Activated CD4-positive, alpha-beta T cell treated with anti-CD3 and anti-CD28 coated beads, Interleukin-2, Interleukin-4, amounts not matched to agents 100 ng/mL and 50 ng/mL, durations not matched to agents 16 hours and 8 hours (primary cell): ENCODE measurements around the gene NAP1L4.

ENCODE experiments used
- DNase-seq: peaks from one replicate; pipeline ENCODE4 v3.0.0-alpha.2; 2020; ENCODE audit warnings: low spot score

The NAP1L4 gene, protein sequence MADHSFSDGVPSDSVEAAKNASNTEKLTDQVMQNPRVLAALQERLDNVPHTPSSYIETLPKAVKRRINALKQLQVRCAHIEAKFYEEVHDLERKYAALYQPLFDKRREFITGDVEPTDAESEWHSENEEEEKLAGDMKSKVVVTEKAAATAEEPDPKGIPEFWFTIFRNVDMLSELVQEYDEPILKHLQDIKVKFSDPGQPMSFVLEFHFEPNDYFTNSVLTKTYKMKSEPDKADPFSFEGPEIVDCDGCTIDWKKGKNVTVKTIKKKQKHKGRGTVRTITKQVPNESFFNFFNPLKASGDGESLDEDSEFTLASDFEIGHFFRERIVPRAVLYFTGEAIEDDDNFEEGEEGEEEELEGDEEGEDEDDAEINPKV

DNA sequence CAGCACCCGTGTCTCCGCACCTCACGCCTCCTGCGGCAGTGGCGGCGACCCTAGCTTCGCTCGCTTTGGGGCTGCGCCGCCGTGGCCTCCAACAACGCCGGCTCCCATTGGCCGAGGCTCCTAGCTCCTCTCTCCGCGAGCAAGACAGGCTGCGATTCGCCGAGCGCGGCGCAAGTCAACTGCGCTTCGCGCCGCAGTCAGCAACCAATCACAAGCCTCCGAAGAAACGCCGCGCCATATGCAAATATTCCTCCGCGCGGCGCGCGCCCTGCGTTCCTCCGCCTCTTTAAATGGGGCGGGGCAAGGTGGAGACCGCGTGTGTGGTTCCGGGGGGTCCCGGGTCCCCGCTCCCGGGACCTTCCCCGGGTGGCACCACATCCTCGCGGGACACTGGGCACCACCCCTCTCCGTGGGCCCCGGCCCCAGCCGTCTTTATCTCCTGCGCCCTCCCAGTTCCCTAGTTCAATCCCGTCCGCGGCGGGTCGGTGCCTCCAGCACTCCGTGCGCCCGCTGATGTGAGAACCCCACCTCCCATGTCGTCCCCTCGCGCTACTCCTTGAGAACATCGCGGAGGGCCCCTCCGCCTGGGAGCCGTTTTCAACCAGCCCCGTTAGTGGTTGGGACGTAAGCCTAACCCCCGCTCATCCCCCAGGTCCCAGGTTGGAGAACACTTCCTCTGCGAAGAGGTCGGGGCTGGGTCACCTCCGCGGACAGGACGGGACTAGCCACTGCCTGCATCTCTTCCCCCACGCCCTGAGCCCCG is at the start of gene NAP1L4:
Gene NAP1L4, minus strand, starts transcription at position 96 of the 763 bp plus-strand sequence. CDS start 13,109 bp downstream, outside the sequence.
- peak; percentile 98 for DNase-seq

- no peak for DNase-seq
Measured at GRCh38 chr11:3040881-3041280, 48.8 kb upstream of the NAP1L4 start.

DNA sequence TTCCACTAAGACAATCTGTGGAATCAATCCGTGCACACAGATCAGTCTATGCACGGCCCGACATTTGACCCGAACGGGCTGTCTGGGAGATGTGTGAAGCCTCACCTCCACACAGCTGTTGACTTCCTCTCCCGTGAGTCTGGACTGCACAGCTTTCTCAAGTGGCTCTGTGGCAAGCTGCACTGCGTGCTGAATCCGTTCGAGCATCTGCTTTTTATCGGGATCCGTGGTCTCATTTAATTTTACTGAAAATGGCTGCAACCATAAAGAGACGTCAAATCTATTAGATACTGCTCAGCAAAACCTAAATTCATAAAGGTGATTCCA is 45.8 kb upstream of the NAP1L4 start:
- no peak for DNase-seq

GRCh38 chr11:3037040-3037944 is 45.2 kb upstream of the NAP1L4 start:
- peak; percentile 19 for DNase-seq

GRCh38 chr11:3036419-3036818 is 44.3 kb upstream of the NAP1L4 start:
- no peak for DNase-seq

DNA sequence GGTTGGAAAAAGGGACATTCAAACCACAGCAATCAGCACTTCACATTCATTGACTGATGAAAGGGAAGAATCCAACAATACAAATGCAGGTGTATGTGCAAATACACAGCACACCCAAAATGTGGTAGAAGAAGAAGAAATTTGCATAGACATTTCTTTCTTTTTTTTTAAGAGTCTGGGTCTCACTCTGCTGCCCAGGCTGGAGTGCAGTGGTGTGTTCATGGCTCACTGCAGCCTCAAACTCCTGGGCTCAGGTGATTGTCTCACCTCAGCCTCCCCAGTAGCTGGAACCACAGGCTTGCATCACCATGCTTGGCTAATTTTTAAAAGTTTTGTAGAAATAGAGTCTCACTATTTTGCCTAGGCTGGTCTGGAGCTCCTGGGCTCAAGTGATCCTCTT is 43.2 kb upstream of the NAP1L4 start:
- no peak for DNase-seq

DNA sequence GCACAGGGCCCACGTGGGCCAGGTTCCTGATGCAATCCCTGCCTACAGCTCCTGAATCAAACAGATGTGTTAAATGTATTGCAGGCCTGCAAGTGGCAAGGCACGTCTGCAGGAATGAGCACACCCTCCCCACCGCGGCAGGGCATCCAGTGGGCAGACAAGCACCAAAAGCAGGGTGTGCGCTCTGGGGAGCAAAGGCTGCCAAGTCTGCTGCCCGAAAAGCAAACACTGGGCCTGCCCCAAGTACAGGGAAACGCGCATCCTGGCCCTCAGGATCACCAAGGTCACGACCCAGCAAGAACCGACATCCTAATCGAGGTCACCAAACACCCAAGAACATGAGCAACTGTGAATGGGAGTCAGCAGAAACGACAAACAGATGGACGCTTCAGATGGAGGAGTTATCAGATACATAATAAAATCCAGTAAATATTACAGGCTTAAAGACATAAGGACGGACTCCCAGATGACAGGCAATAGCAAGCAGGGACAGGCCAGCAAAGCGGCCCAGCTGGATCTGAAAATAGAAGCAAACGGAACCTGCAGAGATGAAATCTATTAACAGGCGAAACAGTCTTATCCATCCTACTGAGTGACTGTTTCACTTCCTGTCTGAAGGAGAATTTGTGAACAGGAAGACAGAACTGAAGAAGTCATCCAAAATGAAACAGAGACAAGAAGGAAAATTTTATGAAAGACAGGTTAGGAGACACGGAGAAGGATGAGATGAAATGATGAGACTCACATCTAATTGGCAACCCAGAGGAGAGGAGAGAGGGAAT is 38.4 kb upstream of the NAP1L4 start:
- no peak for DNase-seq

GRCh38 chr11:3028813-3029212 is 36.7 kb upstream of the NAP1L4 start:
- no peak for DNase-seq

- DNase-seq: no peak
Measured at GRCh38 chr11:3026803-3027202, 34.7 kb upstream of the NAP1L4 start.

DNA sequence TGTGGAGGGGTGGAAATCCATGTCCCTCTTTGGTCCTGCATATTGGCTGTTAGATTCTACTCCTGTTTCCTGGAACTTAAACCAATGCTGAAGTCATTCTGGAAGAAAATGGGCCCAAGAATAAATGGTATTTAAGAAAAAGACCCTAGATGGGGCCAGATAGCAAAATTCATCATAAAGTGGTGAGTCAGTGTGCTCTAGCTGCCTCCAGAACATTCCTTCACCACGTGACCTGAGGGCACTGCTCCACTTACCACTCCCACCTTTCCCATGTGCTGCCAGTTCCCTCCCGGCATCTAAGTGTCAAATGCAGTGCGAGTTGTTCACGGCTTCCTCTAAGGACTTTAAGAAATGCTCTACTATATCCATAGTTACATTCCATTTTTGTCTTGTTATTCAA is 30.9 kb upstream of the NAP1L4 start:
- DNase-seq: no peak

DNA sequence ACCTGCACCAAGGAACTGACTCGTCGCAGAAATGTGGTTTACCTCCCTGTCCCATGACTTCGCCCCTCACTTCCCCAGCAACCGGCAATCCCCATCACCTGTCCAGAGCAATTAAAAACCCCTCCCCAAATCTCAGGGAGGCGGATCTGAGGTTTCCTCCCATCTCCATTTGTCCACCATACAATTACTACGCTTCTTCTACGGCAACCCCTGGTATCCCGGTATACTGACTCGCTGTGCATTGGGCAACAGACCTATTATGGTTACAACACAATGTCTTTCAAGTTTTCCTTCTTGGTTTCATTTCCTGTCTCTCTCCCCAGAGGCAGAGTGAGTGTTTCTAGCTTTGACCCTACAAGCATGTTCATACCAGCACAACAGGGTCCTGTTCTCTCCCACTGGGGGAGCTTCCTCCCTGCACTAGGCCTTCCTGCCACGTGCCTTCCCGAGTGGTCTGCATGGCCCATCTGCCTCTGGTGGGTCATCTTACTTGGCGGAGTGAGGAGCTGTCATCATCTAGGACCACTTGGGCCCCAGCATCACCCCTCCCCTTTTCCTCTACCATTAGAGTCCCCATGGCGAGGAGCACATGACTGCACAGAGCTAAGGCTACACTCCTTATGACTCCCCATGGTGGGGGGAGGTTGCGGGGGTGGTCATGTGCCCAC is 30.3 kb upstream of the NAP1L4 start:
- DNase-seq: peak; percentile 38

GRCh38 chr11:3021125-3021524 is 29.0 kb upstream of the NAP1L4 start:
- DNase-seq: peak; percentile 17

GRCh38 chr11:3020011-3020410 is 27.9 kb upstream of the NAP1L4 start:
- DNase-seq: no peak

DNA sequence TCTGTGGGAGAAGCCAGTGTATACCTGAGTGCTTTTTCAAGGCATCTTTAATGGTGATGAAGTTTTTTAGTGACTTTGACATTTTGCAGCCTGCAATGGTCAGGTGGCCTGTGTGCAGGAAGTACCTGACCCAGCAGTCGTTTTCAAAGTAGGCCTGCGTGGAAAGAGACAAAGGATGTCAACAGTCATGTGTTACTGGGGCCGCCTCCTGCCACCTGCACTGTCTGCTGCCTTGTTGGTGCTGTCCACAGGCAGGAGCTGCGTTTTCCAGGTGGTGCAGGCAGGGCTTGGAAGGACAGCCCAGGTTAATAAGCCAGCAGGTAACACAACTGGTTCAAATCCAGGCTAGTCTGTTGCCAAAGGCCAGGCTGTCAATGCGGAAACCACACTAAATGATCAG is 26.5 kb upstream of the NAP1L4 start:
- DNase-seq: no peak

- no peak for DNase-seq
Measured at GRCh38 chr11:3016861-3017260, 24.7 kb upstream of the NAP1L4 start.

- DNase-seq: no peak
Measured at GRCh38 chr11:3015796-3016195, 23.7 kb upstream of the NAP1L4 start.

- DNase-seq: no peak
Measured at GRCh38 chr11:3014943-3015342, 22.8 kb upstream of the NAP1L4 start.

DNA sequence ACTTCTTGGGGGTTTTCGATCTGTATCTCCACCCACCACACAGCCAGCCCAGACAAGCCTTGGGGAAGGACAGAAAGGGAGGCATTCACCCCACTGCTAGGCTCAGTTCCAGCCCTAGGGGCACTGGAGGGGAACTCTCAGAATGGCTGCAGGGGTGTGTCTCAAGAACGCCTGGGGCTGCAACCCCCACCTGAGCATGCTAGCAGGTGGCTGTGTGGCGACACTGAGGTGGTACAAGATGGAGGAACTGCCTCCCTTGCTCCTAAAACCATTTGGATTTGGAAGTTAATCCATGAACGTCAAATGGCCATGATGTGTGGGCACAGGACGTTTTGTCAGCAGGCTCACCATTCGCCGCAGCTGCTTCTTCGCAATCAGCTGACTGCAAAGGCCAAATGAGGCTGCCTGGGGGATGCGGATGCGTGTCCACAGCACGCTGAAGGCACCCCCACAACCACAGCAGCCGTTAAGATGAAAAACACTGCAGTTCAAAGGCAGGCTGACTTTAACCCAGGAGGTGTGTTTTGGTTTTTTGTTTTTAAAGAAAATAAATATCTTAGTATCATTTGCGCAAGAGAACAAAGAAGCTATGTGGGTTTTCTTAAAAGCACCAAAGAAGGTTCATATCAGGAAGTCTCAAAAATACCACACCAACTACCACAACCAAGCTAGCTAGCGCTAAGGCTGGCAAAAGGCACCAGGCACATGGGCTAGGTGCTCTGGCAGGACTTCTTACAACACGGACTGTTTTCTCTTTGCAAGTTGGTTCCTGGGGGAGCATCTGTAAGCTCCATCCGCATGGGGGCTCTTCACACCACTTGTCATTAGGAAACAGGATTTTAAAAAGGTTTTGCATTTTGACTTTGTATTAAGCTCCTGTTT is 22.2 kb upstream of the NAP1L4 start:
- peak; percentile 60 for DNase-seq

- DNase-seq: no peak
Measured at GRCh38 chr11:3011891-3012885, 20.1 kb upstream of the NAP1L4 start.
